Measurements from ENCODE around the gene TBC1D12. TPM values are rescaled to one million over a fixed set of nuclear protein-coding genes. Genes with fewer than 3 reads are reported as not detected.

TBC1D12 gene
- total and polyA plus RNA-seq, 8 donors, result 9.7 to 22.7 (median 18.3) TPM

GRCh38 chr10:94405406-94405805, 3.1 kb downstream of the TBC1D12 start:
- DNase-seq, result no peak
- H3K4me1 ChIP-seq, result peaks cover 9 to 18% of the 10 kb centered on the region in 2 donors
- TF ChIP-seq CTCF (IDR thresholded peaks at IDR 0.05), result no peak

GRCh38 chr10:94407668-94408067, 5.3 kb downstream of the TBC1D12 start:
- no peak for ATAC-seq
- Histone ChIP-seq H3K36me3 (no peaks in the 10 kb centered on the region), H3K4me1 (peaks cover 9 to 18% of the 10 kb centered on the region in 2 donors), H3K4me3 (no peak overlapping the region), H3K27ac (no peak overlapping the region), H3K27me3 (peaks cover 0 to 27% of the 10 kb centered on the region in 2 donors), H3K9me3 (no peaks in the 10 kb centered on the region)
- intact Hi-C loops (cut with DNase I), result no loop called here
- DNase-seq, result no peak
- TF ChIP-seq CTCF (IDR thresholded peaks at IDR 0.05), result no peak

More at GRCh38 chr10:94405406-94405805, 3.1 kb downstream of the TBC1D12 start:
- intact Hi-C loops (cut with DNase I), result no loop called here
- peaks cover 0 to 48% of the 10 kb centered on the region in 2 donors for H3K27me3 ChIP-seq
- no peak overlapping the region for H3K27ac ChIP-seq
- no peak for ATAC-seq
- H3K36me3 ChIP-seq, result no peaks in the 10 kb centered on the region
- no peak overlapping the region for H3K4me3 ChIP-seq
- H3K9me3 ChIP-seq, result no peaks in the 10 kb centered on the region

GRCh38 chr10:94409021-94409657, 6.8 kb downstream of the TBC1D12 start:
- H3K4me1 ChIP-seq, result peaks cover 7 to 15% of the 10 kb centered on the region in 2 donors
- DNase-seq (no peak), ATAC-seq (no peak)
- no peak for TF ChIP-seq CTCF (IDR thresholded peaks at IDR 0.05)
- no peaks in the 10 kb centered on the region for H3K36me3 ChIP-seq
- no peak overlapping the region for H3K27ac ChIP-seq
- H3K9me3 ChIP-seq, result no peaks in the 10 kb centered on the region
- intact Hi-C loops (cut with DNase I), result no loop called here
- H3K27me3 ChIP-seq, result peaks cover 0 to 12% of the 10 kb centered on the region in 2 donors
- H3K4me3 ChIP-seq, result no peak overlapping the region

- H3K36me3 ChIP-seq, result no peaks in the 10 kb centered on the region
- no peaks in the 10 kb centered on the region for H3K9me3 ChIP-seq
- H3K27ac ChIP-seq, result no peak overlapping the region
- intact Hi-C loops (cut with DNase I), result no loop called here
- H3K4me3 ChIP-seq, result no peak overlapping the region
- DNase-seq (no peak), ATAC-seq (no peak)
- H3K27me3 ChIP-seq, result no peaks in the 10 kb centered on the region
- TF ChIP-seq CTCF (IDR thresholded peaks at IDR 0.05), result no peak
- no peaks in the 10 kb centered on the region for H3K4me1 ChIP-seq
These were observed 9.0 kb downstream of the TBC1D12 start for GRCh38 chr10:94411304-94411703.

- H3K4me3 ChIP-seq, result no peak overlapping the region
- no peaks in the 10 kb centered on the region for H3K9me3 ChIP-seq
- H3K36me3 ChIP-seq, result no peaks in the 10 kb centered on the region
- no peak for ATAC-seq
- no peaks in the 10 kb centered on the region for H3K27me3 ChIP-seq
- intact Hi-C loops (cut with DNase I), result no loop called here
- TF ChIP-seq CTCF (IDR thresholded peaks at IDR 0.05), result no peak
- no peaks in the 10 kb centered on the region for H3K4me1 ChIP-seq
- DNase-seq, result peak in 2 of 4 donors; percentile 55 to 69
- no peak overlapping the region for H3K27ac ChIP-seq
These were observed 10.1 kb downstream of the TBC1D12 start for GRCh38 chr10:94412449-94412848.

All from left lung (tissue), 10 donors.